ENCODE data around the gene CYP4X1.
"Not testable (repeated sequence)": the region's sequence is repeated elsewhere in the genome, so short reads cannot be mapped to it uniquely, and the experiment has no call there.

CYP4X1 gene, protein sequence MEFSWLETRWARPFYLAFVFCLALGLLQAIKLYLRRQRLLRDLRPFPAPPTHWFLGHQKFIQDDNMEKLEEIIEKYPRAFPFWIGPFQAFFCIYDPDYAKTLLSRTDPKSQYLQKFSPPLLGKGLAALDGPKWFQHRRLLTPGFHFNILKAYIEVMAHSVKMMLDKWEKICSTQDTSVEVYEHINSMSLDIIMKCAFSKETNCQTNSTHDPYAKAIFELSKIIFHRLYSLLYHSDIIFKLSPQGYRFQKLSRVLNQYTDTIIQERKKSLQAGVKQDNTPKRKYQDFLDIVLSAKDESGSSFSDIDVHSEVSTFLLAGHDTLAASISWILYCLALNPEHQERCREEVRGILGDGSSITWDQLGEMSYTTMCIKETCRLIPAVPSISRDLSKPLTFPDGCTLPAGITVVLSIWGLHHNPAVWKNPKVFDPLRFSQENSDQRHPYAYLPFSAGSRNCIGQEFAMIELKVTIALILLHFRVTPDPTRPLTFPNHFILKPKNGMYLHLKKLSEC

GRCh38 chr1:47023268-47024140 lies at the start of gene CYP4X1:
Gene CYP4X1, plus strand, starts transcription at chr1:47023669. Its CDS starts 149 bp downstream, at chr1:47023818.
- DNase-seq, result no peak

DNA sequence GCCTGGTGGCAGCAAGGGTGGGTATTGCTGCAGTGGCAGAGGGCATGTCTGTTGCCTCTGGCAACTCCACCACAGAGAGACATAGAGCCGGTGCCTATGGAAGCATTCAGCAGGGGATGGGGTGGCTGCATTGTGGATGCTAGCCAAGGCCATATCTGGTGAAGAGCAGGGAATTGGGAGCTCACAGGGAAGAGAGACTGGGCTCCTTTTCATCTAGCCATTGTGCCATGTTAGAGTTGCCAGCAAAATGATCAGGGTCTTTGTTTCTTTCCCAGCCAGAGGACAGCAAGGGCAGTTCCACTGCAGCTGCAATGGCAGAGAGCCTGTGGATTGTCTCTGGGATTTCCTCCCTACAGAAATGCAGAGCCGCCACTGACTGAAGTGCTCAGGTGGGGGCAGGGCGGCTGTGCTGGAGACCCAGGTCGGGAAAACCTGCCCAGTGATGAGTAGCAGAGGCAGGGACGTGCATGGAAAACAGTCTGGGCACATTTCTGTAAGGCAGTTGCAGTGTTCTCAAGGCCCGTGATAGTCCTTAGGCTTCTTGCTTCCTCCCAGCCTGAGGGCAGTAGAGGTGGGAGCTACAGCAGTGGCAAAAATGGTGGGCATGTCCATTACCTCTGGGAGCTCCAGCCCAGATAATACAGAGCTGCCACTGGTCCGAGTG lies 40.2 kb upstream of the CYP4X1 start:
- DNase-seq, result no peak

DNA sequence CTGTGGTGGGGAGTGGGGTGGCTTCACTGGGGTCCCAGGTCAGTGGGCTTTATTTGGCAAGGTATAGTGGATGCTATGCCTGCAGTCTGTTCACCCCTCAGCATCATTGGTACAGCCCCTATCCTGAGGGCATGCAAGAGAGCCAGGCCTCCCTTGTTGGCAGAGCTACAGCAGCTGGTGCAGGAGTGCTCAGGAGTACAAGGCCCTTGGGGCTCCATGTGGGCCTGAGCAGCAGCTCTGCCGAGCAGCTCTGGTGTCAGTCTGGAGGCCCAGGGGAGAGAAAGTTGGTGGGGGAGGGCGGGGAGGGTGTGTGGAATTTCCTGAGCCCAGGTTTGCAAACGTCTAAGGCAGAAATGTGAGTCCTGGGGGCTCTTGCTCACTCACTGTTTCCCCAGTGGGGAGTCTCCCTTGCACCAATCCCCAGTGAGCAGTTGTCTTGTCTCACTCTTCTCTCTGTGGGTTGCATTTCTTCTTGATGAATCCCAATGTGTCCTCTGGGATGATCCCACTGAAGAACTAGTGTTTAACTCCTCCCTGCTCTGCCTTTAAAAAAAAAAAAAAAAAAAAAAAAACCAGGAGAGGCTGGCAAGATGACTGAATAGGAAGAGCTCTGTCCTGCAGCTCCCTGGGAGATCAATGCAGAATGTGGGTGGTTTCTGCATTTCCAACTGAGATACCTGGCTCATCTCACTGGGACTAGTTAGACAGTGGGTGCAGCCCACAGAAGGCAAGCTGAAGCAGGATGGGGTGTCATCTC lies 39.5 kb upstream of the CYP4X1 start:
- DNase-seq, result no peak

- not testable (repeated sequence) for DNase-seq
Measured at GRCh38 chr1:46990541-46990940, 32.9 kb upstream of the CYP4X1 start.

DNA sequence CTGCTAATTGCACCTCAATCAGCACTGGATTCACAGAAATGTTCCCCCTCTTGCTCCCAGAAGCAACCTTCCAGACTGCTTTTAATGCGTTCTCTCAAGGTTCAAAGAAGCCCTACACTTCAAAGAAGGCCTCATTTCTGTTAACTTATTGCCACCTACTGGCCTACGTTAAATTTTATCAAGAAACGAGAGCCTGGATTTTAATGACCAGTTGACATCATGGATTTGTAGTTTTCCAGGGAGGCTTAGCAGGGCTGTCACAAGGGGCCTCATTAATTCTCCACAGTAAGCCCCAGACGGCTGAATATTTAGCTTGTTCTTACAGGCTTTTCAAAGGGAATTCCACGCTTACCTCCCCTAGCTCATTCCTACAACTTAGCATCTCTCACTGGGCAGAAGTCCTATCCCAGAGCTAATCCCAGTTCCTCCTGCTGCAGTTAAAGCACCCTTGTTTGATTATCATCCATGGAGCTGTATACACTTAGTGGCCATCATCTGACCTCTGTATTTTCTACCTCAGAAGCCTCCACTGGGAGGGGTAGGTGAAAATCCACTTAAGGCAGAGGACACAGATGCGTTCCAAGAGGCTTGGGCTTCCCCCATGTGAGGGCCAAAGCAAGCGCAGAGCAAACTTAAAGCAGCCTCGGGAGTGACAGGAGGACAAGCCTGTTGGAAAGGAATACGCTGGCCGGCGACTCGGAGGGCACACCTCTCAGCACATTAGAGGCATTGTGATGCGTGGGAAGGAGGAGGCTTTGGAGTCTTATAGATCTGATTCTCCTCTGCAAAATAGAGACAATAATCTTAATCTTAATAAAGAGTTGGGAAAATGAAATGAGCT lies 32.2 kb upstream of the CYP4X1 start:
- DNase-seq, result no peak

- no peak for DNase-seq
Measured at GRCh38 chr1:46996659-46997281, 26.7 kb upstream of the CYP4X1 start.

DNA sequence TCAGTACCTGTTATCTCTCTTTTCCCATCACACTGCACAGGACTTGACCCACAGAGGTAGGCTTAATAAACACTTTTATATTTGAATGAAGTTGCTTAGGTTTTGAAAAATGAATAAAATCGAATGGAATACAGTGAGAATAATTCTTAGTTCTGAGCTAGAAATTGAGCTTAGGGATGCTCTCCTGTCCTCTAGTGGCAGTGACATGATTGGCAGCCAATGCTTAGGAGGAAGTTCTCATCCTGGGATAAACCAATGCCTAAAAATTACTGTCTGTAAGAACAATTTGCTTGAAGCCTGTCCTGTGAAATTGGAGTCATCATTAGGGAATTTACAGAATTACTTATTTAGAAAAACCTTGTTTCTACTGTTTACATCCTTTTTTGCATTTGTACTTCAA lies 21.3 kb upstream of the CYP4X1 start:
- DNase-seq, result no peak

DNA sequence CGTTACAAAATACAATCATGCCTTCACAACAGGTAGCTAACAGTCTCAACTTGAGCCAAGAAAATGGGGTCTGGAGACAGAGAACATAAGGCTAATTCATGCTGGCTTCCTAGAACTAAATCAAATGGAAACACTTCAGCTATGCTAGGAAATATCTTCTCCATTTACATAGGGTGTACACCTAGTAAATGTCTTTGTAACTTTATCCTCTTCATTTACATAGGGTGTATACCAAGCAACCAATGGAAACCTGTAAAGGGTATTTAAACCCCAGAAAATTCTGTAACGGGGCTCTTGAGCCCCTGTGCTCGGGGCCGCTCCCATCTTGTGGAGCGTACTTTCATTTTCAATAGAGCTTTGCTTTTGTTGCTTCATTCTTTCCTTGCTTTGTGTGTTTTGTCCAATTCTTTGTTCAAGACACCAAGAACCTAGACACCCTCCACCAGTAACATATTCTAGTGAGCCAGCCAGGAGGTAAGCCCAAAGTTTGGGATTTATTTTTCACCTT lies 19.5 kb upstream of the CYP4X1 start:
- no peak for DNase-seq

- not testable (repeated sequence) for DNase-seq
Measured at GRCh38 chr1:47006437-47006836, 17.0 kb upstream of the CYP4X1 start.

DNA sequence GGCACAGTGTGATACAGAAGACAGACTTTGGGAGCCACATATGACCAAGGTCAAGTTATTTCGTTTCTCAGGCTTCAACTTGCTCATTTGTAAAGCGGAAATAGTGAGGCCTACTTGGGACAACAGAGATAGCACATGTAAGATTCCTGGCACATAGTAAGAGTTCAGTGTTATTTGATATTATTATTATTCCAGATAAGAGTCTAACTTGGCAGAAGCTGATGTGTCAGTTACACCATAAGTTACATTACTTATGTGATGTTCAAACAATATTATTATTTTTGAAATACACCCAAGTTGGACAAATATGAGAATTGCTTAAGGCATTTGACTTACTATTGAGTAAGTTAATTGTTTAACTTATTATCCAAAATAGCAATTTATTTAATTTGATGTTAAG lies 10.2 kb upstream of the CYP4X1 start:
- DNase-seq, result no peak

DNA sequence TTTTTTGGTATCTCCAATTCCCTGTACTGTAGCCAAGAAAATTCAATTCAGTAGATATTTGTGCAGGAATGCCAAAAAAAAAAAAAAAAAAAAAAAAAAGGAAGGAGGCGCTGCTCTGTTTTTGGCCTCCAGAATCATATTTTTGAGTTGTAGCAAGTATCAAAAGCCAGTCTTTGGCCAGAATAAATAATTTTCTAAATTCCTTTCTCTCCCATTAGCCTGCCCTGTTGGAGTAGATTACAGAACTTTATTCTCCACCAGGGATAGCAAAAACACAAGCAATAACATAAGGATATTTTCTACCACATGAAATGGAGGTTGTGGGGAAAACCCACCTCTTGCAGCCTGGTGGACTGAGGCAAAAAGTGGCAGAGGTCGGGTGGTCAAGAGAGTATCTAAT lies 2.4 kb upstream of the CYP4X1 start:
- DNase-seq, result no peak

DNA sequence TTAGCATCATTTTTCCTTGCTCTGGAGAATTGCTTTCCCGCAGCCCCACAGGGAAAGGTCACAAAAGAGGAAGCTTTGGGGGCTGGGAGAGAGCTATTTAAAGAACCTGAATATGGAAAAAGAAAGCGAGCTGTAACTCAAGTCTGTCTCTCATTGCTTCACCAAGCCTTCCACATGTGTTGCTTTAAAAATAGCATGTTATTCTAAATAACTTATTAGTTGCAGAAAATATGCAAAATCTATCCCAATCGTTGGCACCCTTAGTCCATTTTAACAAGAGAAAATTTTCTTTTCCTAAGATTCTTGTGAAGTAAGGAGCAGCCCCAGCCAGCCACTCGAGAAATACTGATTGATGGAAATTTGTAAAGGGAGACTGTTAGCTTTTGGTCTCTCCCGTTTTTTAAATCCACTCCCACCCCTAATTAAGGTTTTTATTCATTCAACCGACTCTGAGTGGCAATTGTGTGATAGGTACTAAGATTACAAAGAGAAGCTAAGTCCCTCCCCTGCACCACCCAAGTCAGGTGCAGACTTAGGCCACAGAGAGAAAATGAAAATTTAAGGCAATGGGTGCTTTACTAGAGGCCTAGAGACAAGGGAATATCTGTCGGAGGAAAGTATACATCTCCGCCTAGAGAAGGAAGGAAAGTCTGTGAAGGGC lies 802 bp downstream of the CYP4X1 start:
- DNase-seq, result no peak

- DNase-seq, result no peak
Measured at GRCh38 chr1:47030170-47030805, 6.8 kb downstream of the CYP4X1 start.

- DNase-seq, result no peak
Measured at GRCh38 chr1:47031059-47031458, 7.6 kb downstream of the CYP4X1 start.

DNA sequence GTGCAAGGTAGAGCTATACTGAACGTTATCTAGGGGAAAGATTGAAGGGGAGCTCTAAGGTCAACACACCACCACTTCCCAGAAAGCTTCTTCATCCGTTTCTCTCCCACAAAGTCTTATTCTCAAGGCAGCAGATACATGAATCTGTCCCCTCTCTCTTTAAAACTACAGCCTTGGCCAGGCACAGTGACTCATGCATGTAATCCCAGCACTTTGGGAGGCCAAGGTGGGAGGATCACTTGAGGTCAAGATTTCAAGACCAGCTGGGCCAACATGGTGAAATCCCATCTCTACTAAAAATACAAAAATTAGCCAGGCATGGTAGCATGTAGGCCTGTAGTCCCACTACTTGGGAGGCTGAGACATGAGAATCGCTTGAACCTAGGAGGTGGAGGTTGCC lies 8.1 kb downstream of the CYP4X1 start:
- no peak for DNase-seq

DNA sequence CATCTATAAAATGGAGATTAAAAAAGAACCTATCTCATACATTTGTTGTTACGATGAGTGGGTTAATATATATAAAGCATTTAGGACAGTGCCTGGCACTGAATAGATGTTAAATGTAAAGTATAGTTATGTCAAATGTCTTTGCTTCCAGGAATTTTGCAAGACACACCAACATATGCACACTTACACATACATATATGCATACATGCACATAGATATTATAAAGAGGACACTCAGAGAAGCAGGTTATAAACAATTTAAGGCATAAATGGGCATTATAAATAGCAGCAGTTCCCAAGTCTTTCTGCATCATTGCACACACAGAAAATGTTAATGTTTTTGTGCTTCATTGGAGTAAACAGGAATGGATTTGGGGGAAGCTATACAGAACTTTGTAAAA lies 13.3 kb downstream of the CYP4X1 start:
- DNase-seq, result no peak

- DNase-seq, result no peak
Measured at GRCh38 chr1:47059376-47059775, 35.9 kb downstream of the CYP4X1 start.

- DNase-seq, result no peak
Measured at GRCh38 chr1:47067097-47067594, 43.7 kb downstream of the CYP4X1 start, which contains the start of gene CYP4Z1. Gene CYP4Z1, plus strand, starts transcription at chr1:47067231. Its CDS starts 260 bp downstream, at chr1:47067491.

DNA sequence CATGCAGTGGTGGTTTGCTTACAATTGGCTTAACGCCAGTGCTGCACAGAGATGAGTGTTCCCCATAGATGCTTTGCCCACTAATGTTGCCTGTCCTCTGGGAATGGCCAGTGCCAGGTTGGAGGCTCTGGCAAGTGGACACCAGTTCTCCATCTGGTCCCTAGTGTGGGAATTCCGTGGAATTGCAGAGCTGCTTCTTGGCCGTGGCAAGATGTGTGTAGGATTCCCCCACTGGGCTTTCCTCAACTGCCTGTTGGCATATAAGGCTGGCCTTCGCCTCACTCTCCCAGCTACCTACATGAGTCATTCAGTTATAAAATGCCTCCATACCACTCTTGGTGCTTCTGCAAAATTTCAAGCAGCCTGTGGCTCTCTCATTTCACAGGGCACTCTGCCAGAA lies 45.6 kb downstream of the CYP4X1 start:
- DNase-seq, result not testable (repeated sequence)
